ENCODE results near the gene STARD7. TPM values are rescaled to one million over a fixed set of nuclear protein-coding genes. Genes with fewer than 3 reads are reported as not detected.

STARD7 gene, protein sequence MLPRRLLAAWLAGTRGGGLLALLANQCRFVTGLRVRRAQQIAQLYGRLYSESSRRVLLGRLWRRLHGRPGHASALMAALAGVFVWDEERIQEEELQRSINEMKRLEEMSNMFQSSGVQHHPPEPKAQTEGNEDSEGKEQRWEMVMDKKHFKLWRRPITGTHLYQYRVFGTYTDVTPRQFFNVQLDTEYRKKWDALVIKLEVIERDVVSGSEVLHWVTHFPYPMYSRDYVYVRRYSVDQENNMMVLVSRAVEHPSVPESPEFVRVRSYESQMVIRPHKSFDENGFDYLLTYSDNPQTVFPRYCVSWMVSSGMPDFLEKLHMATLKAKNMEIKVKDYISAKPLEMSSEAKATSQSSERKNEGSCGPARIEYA
- 83.5 to 103 TPM (median 95.6 TPM) in 5 replicates for total RNA-seq (2022; extraction: Qiagen RNA extraction; ENCODE audit: low read depth)

GRCh38 chr2:96208143-96209010 is at the start of gene STARD7:
TSS of gene STARD7 (minus strand) at chr2:96208827. CDS start at chr2:96208434, 393 bp downstream.

DNA sequence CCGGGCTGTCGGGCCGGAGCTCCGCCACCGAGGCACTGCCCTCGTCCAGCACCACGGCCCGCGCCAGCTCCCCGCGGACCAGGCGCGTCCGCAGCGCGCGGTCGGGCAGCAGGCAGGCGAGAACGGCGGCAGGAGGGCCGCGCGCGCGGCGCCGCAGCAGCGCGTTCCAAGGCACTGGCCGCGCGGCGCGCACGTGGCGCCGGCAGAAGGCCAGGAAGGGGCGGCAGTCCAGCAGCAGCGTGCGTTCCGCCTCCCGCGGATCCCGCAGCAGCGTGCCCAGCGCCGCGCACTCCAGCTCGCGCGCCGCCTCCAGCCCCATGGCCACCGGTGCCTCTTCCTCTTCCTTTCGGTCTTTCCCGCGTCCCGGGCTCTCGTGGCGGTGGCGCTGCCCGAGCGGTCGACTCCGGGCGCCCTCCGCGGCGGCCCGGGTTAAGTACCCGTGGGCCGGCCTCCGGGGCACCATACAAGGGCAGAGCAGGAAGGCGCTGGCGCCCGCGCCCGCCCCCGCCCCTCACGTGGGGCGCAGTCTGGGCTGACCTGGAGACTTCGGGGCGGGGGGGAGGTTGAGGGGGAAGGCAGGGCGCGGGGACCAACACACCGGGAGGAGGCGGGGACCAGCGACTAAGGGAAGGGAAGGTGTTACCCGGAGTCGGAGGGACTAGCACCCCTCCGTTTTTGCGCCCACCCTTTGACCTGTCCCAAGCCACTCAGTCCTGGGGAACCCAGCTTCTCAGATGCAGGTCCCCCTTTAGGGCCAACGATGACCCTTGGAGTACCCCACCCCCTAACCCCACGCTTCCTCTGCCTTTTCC is 63.4 kb downstream of the STARD7 start, which contains the start of gene DUSP2:
Gene DUSP2, minus strand, starts transcription at position 405 of the 812 bp plus-strand sequence. Its CDS starts 86 bp downstream, at position 319.

DNA sequence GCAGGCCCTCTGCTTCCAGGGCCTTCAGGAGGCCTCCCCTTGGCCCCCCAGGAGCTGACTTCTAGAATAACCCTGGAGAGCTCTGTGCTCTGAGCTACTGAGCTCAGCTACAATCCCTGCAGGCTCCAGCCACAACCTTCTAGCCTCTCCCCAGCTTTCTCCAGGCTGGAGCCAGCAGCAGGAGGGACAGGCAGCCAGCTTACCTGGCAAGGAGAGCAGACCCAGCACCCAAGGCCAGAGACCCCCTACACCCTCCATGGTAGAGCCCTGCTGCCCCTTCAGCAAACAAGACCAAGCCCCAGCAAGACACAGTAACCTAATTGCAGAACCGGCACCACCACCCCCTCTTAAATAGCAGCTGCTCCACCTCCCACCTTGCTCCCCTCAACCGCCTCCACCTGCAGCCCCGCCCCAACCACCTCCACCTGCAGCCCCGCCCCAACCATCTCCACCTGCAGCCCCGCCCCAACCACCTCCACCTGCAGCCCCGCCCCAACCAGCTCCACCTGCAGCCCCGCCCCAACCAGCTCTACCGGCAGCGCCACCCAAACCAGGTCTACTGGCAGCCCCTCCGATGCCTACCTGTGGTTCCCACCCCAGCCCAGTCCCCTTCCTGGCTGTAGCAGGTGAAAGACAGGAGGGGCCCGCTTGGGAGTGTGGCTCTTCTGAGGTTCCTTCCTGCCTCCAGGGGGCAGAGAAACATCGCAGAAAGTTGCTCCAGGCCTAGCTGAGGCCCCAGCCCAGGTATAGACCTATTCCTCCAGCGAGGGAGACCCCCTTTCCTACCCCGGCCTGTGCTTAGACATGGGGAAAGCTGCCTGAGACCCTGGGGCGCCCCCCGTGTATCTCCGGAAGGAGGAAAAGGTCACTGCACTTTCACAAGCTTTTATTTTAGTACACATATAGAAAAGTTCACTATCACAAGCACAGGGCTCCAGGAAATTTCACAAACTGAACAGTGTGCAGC is 70.2 kb downstream of the STARD7 start, which contains the start of gene ASTL:
Gene ASTL, minus strand, starts transcription at position 324 of the 967 bp plus-strand sequence. Its CDS starts 66 bp downstream, at position 258.

Other genes starting within 250 kb of the STARD7 start
- 3.3 to 5.8 TPM (median 5.4 TPM) in 5 replicates for gene ANKRD36C, start 217.0 kb downstream of the STARD7 start, total RNA-seq (2022; extraction: Qiagen RNA extraction; ENCODE audit: low read depth)
- not detected in 5 replicates for gene GPAT2, start 173.9 kb downstream of the STARD7 start, total RNA-seq (2022; extraction: Qiagen RNA extraction; ENCODE audit: low read depth)
- 0.04 to 0.06 TPM in 2 of 5 replicates, not detected in the others for gene ADRA2B, start 92.3 kb downstream of the STARD7 start, total RNA-seq (2022; extraction: Qiagen RNA extraction; ENCODE audit: low read depth)
- gene ASTL, start 70.3 kb downstream of the STARD7 start, total RNA-seq (2022; extraction: Qiagen RNA extraction; ENCODE audit: low read depth) = not detected in 5 replicates
- gene DUSP2, start 63.4 kb downstream of the STARD7 start, total RNA-seq (2022; extraction: Qiagen RNA extraction; ENCODE audit: low read depth) = 0.22 to 0.56 TPM (median 0.54 TPM) in 4 of 5 replicates, not detected in the other
- gene TMEM127, start 57.2 kb upstream of the STARD7 start, total RNA-seq (2022; extraction: Qiagen RNA extraction; ENCODE audit: low read depth) = 30.8 to 52.8 TPM (median 47.3 TPM) in 5 replicates
- 54.5 to 92.9 TPM (median 87.8 TPM) in 5 replicates for gene CIAO1, start 57.4 kb upstream of the STARD7 start, total RNA-seq (2022; extraction: Qiagen RNA extraction; ENCODE audit: low read depth)
- 91.2 to 133 TPM (median 126 TPM) in 5 replicates for gene SNRNP200, start 96.7 kb upstream of the STARD7 start, total RNA-seq (2022; extraction: Qiagen RNA extraction; ENCODE audit: low read depth)
- not detected in 5 replicates for gene ITPRIPL1, start 116.5 kb upstream of the STARD7 start, total RNA-seq (2022; extraction: Qiagen RNA extraction; ENCODE audit: low read depth)
- 39.9 to 46.3 TPM (median 43.7 TPM) in 5 replicates for gene NCAPH, start 126.9 kb upstream of the STARD7 start, total RNA-seq (2022; extraction: Qiagen RNA extraction; ENCODE audit: low read depth)